GM19463 (cell line): ENCODE measurements around the gene ZFP92.
"Not testable (repeated sequence)": the region's sequence is repeated elsewhere in the genome, so short reads cannot be mapped to it uniquely, and the experiment has no call there.

Experiments
- ATAC-seq: cut with Tn5 transposase; IDR thresholded peaks from one replicate; pipeline ENCODE4 v1.9.1; 2021; ENCODE audit warnings: mild to moderate bottlenecking, moderate library complexity; ENCODE audit not compliant: unreplicated experiment

ZFP92 gene

GRCh38 chrX:153386097-153386496 is 25.2 kb upstream of the ZFP92 start:
- no peak for ATAC-seq

GRCh38 chrX:153387345-153387744 is 23.9 kb upstream of the ZFP92 start:
- no peak for ATAC-seq

- ATAC-seq = no peak
These were observed 23.1 kb upstream of the ZFP92 start for GRCh38 chrX:153387987-153388721.

DNA sequence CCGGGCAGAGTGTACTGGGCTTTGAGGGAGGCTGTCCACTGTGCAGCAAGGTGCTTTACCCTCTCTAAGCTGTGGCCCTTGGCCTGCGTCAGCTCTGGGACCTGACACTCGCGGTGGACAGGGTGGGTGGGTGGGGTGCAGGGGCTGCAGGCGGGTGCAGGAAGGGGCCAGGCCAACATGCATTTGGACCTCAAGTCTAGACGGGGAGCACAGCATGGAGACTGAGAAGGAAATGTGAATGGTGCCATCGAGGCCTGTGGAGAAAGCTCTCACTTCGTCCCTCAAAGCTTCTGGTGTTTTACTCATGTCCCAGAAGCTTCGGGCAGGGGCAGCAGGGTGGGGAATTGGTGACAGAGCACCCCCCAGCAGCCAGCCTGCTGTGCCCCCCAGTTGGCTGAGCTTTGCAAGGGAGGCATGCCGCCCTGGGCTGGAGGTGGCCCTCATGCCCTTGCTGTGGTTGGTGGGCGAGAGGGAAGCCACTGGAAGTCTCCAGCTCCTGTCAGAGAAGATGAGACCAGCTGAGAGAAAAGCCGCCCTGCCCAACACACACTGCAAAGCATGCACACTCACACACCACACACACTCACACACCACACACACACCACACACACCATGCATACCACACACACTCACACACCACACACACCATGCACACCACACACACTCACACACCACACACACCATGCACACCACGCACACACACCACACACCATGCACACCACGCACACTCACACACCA is 22.4 kb upstream of the ZFP92 start:
- ATAC-seq = no peak

DNA sequence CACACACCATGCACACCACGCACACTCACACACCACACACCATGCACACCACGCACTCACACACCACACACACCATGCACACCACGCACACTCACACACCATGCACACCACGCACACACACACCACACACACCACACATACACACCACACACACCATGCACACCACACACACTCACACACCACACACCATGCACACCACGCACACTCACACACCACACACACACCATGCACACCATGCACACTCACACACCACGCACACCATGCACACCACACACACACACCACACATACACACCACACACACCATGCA is 21.9 kb upstream of the ZFP92 start:
- not testable (repeated sequence) for ATAC-seq

- no peak for ATAC-seq
These were observed 18.5 kb upstream of the ZFP92 start for GRCh38 chrX:153392642-153393321.

GRCh38 chrX:153394612-153395011 is 16.7 kb upstream of the ZFP92 start:
- no peak for ATAC-seq

- ATAC-seq = no peak
These were observed 15.5 kb upstream of the ZFP92 start for GRCh38 chrX:153395613-153396319.

DNA sequence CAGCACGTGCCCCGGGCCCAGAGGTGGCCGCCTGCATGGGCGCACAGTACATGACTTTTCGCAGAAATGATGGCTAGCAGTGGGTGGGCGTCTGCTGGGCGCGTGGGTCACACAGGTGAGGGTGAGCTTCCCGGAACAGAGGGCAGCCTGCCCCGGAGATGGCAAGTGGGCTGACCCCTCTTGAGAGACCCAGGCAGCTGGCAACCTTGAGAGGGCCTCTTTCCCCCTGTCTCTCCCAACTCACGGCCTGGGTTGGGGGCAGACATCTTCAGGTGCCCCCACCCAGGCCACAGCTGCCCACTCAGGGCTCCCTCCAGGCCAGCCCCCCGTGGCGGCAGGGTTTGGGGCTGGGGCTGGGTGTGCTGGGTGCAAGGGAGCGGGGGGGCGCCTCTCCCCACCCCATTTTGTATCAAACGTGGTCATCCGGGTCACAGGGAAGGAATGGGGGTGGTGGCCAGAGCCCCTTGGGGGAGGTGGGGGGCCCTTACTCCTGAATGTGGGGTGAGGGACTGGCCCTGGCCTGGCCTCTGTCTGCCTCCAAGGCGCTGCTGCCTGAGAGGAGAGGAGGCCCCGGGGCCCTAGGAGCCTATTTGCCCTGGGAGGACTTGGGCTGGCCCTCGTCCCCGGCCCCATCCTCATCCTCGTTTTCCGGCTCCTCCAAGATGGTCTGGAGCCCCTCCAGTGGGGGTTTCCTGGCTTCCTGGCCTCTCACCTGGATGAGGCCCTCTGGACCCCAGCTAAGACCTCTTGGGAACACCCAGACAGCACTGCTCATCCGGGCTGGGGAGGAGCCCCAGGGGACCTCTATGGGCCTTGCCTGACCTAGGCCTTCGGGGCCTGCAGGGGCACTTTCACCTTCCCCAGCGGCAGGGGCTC is 14.7 kb upstream of the ZFP92 start:
- no peak for ATAC-seq

DNA sequence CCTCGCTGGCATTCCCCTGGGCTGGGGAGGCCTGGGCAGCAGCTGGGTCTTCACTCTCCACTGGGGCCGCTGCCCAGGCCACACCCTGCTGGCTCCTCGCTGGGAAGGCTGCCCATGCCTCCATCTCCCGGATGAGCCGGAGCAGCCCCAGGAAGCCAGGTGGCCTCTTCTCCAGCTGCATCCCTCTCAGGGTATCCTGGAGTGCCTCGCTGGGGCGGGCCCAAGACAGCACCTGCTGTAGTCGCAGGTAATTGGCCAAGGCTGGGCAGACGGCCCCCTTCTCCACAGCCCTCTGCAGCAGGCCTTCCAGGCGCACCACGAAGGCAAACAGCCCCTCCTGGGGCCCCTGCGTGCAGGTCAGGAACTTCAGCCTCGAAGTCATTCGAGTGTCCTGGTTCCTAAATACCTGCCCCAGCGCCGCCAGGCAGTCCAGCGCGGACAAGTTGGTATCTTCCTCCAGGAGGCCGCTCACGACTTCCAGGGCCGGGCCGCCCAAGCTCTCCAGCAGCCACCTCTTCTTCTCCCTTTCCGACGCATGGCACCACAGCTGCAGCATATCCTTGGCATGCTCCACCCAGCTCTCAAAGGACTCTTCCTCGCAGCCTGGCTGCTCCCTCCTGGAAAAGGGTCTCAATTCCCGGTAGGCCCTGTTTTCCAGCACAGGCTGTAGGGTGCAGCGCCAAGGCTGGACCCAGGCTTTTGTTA is 13.9 kb upstream of the ZFP92 start:
- no peak for ATAC-seq

DNA sequence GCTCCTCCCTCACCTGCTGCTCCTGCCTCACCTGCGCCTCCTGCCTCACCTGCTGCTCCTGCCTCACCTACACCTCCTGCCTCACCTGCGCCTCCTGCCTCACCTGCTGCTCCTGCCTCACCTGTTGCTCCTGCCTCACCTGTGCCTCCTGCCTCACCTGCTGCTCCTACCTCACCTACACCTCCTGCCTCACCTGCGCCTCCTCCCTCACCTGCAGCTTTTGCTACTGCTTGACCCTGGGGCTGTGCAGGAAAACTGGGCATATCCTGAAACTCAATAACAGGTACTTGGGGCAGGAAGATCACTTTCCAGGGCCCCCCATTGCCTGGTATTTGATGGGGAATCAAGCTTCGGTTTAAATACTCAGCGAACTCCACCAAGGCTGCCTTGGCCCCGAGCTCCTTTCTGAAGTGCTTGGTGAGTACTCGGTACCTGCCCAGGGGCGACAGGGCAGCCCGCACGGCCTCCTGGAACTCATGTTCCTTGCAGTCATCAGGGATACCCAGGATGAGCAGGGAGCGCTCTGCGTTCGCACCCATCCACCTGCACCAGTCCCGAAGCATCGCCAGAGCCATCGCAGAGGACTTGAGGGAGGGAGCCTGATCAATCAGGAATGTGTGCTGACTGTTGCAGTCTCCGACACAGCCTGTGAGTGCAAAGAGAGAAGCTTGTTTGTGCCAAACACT is 12.9 kb upstream of the ZFP92 start:
- ATAC-seq = no peak

DNA sequence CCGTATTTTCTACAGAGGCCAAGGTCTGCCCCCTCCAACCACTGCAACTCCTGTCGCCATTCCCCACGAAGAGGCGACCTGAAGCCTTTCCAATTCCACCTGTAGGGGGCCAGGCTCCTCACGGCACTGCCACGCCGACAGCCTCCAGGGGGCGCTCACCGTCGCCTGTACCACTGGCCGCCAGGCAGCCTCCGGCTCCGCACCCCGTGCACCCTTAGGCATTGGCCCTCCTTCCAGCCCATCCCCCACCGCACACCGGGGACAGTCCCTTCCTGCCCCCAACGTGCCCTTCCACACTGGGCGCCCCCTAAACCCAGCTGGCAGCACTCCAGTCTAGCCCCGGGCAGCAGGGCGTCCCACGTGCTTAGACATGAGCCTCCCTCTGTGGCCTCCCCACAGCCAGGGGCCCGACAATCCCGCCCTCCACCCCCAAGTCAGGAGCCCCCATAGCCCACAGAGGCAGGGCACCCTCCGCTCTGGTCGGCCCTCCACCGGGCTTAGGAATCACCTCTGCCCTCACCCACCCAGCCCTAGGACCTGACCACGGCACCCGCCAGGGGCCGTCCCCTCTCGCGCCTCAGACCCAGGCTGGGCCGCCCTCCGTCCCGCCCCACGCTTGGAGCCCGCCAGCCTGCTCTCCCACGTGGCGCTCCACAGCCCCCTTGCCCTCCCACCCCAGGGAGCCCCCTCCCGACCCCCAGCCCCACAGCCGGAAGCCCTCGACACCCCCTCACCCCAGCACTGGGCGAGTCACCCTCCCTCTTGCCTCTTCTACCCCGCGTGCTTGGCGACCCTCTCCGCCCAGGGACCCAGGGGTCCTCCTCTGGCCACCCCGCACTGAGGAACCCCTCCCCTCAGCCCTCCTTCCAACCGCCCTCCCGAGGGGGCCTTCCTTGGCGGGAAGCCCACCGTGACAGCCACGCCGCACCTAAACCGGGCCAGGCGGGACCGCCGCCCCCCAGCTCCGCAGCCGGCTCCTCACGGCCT is 10.8 kb upstream of the ZFP92 start:
- ATAC-seq = no peak

DNA sequence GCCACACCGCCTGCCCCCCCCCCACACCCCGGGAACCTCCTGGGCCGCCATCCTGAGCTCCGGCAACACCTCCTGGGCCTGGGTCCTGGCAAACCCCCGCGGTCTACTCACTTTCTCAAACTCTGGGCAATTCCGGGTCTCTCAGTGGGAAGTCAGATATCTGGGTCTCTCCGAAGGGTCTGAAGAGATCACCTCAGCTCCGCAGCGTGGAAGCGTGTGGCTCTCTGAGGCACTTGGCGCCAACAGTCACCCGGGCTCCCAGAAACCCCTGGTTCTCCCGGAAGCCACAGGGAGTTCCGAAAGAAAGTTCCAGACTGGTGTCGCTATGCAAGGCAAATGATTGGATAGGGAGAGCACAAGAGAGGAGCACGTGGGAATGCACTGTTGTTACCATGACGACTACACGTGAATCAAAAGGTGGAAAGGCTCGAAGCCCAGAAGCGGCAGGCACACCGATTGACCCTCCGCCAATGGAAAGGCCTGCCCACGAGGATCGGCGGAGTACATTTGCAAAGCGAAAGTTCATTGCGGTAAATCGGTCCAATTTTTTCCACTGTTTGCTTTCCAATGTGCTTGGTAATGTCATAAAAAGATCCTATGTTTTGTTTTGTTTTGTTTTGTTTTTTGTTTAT is 10.0 kb upstream of the ZFP92 start, which contains the start of gene PNMA6E:
PNMA6E (minus strand) TSS at position 218 of the 632 bp plus-strand sequence. CDS start 2,501 bp downstream, outside the sequence.
- no peak for ATAC-seq

DNA sequence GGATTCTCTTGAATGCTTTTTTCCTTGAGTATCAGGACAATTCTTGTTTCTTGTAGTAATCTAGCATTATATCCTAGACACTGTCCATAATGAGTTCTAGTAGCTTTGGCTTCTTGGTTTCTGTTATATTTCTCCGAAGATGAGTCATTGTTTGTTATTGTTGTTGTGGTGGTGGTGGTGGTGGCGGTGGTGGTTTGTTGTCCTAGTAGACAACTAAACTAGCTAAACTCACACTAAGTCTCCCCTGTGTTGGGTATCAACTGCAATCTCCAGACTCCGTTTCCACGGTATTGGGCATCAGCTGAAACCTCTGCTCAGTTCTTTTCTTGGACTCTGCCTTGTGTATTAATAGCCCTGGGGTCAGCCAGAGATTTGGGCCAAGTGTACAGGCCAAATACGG is 6.9 kb upstream of the ZFP92 start:
- not testable (repeated sequence) for ATAC-seq

DNA sequence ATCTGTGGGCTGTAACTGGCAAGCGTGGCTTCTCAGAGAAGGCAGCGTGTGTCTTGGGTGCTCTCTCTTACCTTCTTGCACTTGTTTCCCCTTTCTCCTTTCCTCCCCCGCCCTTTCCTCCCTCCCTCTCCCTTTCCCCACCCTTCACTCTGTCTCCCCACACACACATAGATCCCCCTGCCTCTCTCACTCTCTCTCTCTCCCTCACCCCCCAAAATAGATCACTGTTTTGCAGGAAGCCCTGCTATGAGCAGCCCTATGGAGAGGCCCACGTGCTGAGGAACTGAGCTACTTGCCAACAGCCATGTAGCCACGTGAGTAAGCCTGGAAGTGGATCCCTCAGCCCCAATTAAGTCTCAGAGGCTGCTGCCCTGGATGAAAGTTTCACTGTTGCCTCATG is 5.8 kb upstream of the ZFP92 start:
- no peak for ATAC-seq

GRCh38 chrX:153406011-153406410 is 5.3 kb upstream of the ZFP92 start:
- ATAC-seq = no peak

GRCh38 chrX:153406903-153407302 is 4.4 kb upstream of the ZFP92 start:
- ATAC-seq = no peak
